Measurements from ENCODE around the gene MORN1. TPM values are rescaled to one million over a fixed set of nuclear protein-coding genes. Genes with fewer than 3 reads are reported as not detected.

The MORN1 gene
- total and polyA plus RNA-seq, 8 donors = 2.6 to 18.1 (median 5.7) TPM

DNA sequence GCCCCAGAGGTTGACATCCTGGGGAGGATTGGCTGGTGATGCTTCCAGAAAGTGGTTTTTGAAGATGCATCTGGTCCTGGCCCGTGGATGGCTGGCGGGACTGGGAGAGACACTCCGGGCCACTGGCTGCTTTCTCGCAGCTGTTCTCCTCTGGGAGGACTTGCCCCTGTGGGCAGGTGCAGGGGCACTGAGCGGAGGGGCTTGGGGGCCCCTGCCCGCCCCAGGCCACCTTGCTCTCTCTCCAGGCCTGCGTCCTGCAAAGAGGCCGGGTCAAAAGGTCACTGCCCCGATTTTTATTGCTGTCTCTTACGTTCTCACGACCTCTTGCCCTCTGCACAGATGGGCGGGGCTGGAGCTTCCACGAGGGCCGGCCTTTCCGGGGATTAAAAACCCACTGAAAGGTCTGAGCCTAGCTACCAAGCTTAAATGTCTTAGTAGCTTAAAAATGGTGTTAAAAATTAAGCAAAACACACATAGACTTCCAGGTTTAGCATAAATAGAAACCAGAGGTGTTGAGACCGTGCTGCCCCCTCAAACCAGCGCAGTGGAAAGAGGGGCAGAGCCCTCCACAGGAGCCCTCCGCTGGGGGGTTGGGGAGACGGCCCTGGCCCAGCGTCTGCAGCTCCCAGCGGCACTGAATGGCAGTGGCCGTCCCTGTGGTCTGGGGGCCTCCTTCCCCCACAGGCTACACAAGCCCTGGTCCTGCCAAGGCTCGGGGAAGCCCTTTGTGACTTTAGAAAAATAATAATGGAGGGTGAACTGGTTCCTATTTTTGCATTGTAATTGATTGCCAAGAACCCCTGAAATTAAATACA is 119.3 kb downstream of the MORN1 start:
- Histone ChIP-seq H3K4me3 (no peak overlapping the region), H3K27me3 (no peaks in the 10 kb centered on the region), H3K4me1 (peaks cover 95 to 100% (median 99%) of the 10 kb centered on the region in 4 donors), H3K9me3 (no peaks in the 10 kb centered on the region), H3K27ac (peak overlapping the region in 4 of 5 donors; percentile 0 to 75 (median 36)), H3K36me3 (no peaks in the 10 kb centered on the region)
- intact Hi-C loops (cut with DNase I; ENCODE audit: low total_unique reads) = no loop called here
- no peak for DNase-seq
- 49 to 63% (median 54%) methylated on average over 18 to 23 of the region's 23 CpGs for WGBS, 5 donors
- TF ChIP-seq POLR2A (IDR thresholded peaks at IDR 0.05) (no peak), EP300 (IDR thresholded peaks at IDR 0.05) (no peak), POLR2AphosphoS5 (IDR thresholded peaks at IDR 0.05) (no peak), CTCF (IDR thresholded peaks at IDR 0.05) (no peak)

Other genes with a start within 250 kb of the MORN1 start
- 100 to 1,000 TPM in 1 of 5 donors, 10 to 100 TPM in 3, 1 to 10 TPM in 1; 8.2 to 170 (median 25.8) TPM for gene FAAP20, start 196.8 kb downstream of the MORN1 start, total RNA-seq
- 100 to 1,000 TPM in 2 of 3 donors, 10 to 100 TPM in 1; 91.3 to 120 (median 101) TPM for gene FAAP20, start 196.8 kb downstream of the MORN1 start, polyA plus RNA-seq
- 10 to 100 TPM; 18.7 to 84.0 (median 32.7) TPM for gene SKI, start 163.2 kb downstream of the MORN1 start, total RNA-seq
- 10 to 100 TPM in 2 of 3 donors, 1 to 10 TPM in 1; 7.4 to 14.8 (median 13.9) TPM for gene SKI, start 163.2 kb downstream of the MORN1 start, polyA plus RNA-seq
- gene RER1, start 287 bp upstream of the MORN1 start, total RNA-seq = 10 to 100 TPM; 58.2 to 73.6 (median 69.6) TPM
- 10 to 100 TPM; 38.2 to 63.8 (median 53.3) TPM for gene RER1, start 287 bp upstream of the MORN1 start, polyA plus RNA-seq
- gene PEX10, start 21.0 kb upstream of the MORN1 start, total RNA-seq = 10 to 100 TPM in 3 of 5 donors, 1 to 10 TPM in 1, under 1 TPM in 1; 0.87 to 27.2 (median 17.6) TPM
- 10 to 100 TPM; 14.8 to 16.5 (median 15.0) TPM for gene PEX10, start 21.0 kb upstream of the MORN1 start, polyA plus RNA-seq
- gene PLCH2, start 84.7 kb upstream of the MORN1 start, total RNA-seq = 1 to 10 TPM in 2 of 5 donors, under 1 TPM in 1, not detected in 2; 0.55 to 4.5 (median 1.3) TPM
- 10 to 100 TPM in 1 of 3 donors, under 1 TPM in 2; 0.75 to 24.9 (median 0.76) TPM for gene PLCH2, start 84.7 kb upstream of the MORN1 start, polyA plus RNA-seq
- gene PANK4, start 135.0 kb upstream of the MORN1 start, total RNA-seq = 10 to 100 TPM in 4 of 5 donors, 1 to 10 TPM in 1; 6.4 to 86.0 (median 27.9) TPM
- gene PANK4, start 135.0 kb upstream of the MORN1 start, polyA plus RNA-seq = 10 to 100 TPM in 2 of 3 donors, 1 to 10 TPM in 1; 7.6 to 17.2 (median 15.6) TPM
- 1 to 10 TPM in 1 of 5 donors, not detected in 4; 9.6 TPM for gene HES5, start 138.7 kb upstream of the MORN1 start, total RNA-seq
- under 1 TPM in 1 of 3 donors, not detected in 2; 0.25 TPM for gene HES5, start 138.7 kb upstream of the MORN1 start, polyA plus RNA-seq
- 100 to 1,000 TPM in 3 of 5 donors, 10 to 100 TPM in 2; 33.2 to 413 (median 301) TPM for gene TNFRSF14, start 164.8 kb upstream of the MORN1 start, total RNA-seq
- gene TNFRSF14, start 164.8 kb upstream of the MORN1 start, polyA plus RNA-seq = 100 to 1,000 TPM in 1 of 3 donors, 10 to 100 TPM in 2; 58.0 to 128 (median 64.8) TPM
- gene PRXL2B, start 195.2 kb upstream of the MORN1 start, total RNA-seq = 100 to 1,000 TPM in 1 of 5 donors, 10 to 100 TPM in 3, 1 to 10 TPM in 1; 8.5 to 668 (median 21.0) TPM
- gene PRXL2B, start 195.2 kb upstream of the MORN1 start, polyA plus RNA-seq = 10 to 100 TPM; 18.9 to 23.8 (median 20.9) TPM
- 100 to 1,000 TPM in 1 of 5 donors, 10 to 100 TPM in 1, 1 to 10 TPM in 3; 1.3 to 190 (median 4.5) TPM for gene MMEL1, start 241.5 kb upstream of the MORN1 start, total RNA-seq
- gene MMEL1, start 241.5 kb upstream of the MORN1 start, polyA plus RNA-seq = 10 to 100 TPM; 20.5 to 27.3 (median 26.7) TPM